A549 (cell line): ENCODE measurements around the gene SEMA7A. TPM values are rescaled to one million over a fixed set of nuclear protein-coding genes. Genes with fewer than 3 reads are reported as not detected.

ENCODE experiments used
- ATAC-seq, 2 experiments: fragments of 200-7000 bp in 1 of 2; fragments of >200 bp in 1 of 2; cut with Nextera tagmentation in 1 of 2; cut with Tn5 transposase in 1 of 2; 3 replicates each; pipeline versions ENCODE4 v1.8.0 to v1.9.1; 2018 to 2020; ENCODE audit warnings: mild to moderate bottlenecking in 1 of 2, moderate library complexity in 1 of 2
- CTCF ChIA-PET: fragments of 300-600 bp; sonication (Branson Sonifier 250); formaldehyde crosslinking; extraction: SDS; loops from one replicate; lab custom pipeline; 2021; ENCODE audit warnings: antibody characterized with exemption, inconsistent platforms; lab: Yijun Ruan, JAX
- POLR2A ChIA-PET: fragments of 350-600 bp; formaldehyde crosslinking; extraction: SDS; loops from one replicate; lab custom pipeline; 2021; ENCODE audit warnings: antibody characterized with exemption, inconsistent platforms; lab: Yijun Ruan, JAX
- DNase-seq, 2 experiments: peaks; one replicate each; pipeline versions ENCODE4 v3.0.0 to v3.0.0-alpha.2; 2011 to 2016; ENCODE audit warnings: low read depth in 1 of 2, low spot score in 1 of 2
- FAIRE-seq: peaks from 2 replicates; lab custom pipeline; 2011; peaks lifted over from hg19 to GRCh38; lab: Jason Lieb, UNC
- H3K27ac ChIP-seq, 2 experiments: fragments of >200 bp; sonication (Bioruptor Twin); formaldehyde crosslinking; 3 replicates each; pipeline ENCODE4 v1.5.1; 2016 to 2017
- H3K4me1 ChIP-seq: fragments of >200 bp; sonication (Bioruptor Twin); formaldehyde crosslinking; 3 replicates; pipeline ENCODE4 v1.6.1; 2016
- H3K4me2 ChIP-seq: fragments of >200 bp; sonication (Bioruptor Twin); formaldehyde crosslinking; 3 replicates; pipeline ENCODE4 v1.6.1; 2016
- H3K4me3 ChIP-seq: fragments of >200 bp; sonication (Bioruptor Twin); formaldehyde crosslinking; 3 replicates; pipeline ENCODE4 v1.5.1; 2016
- H3K9me3 ChIP-seq: fragments of >200 bp; sonication (Bioruptor Twin); formaldehyde crosslinking; 3 replicates; pipeline ENCODE4 v1.6.1; 2016
- BHLHE40 ChIP-seq: IDR thresholded peaks from 2 replicates; pipeline ENCODE4 v1.6.1; 2012; ENCODE audit warnings: low read depth, low read length, inconsistent platforms
- CBX8 ChIP-seq: fragments of 200-600 bp; sonication (generic); IDR thresholded peaks from 2 replicates; pipeline ENCODE4 v1.6.1; 2016
- CEBPB ChIP-seq, 2 experiments: fragments of >200 bp in 1 of 2; sonication (Bioruptor Twin) in 1 of 2; formaldehyde crosslinking in 1 of 2; IDR thresholded peaks; 2 replicates each; pipeline ENCODE4 v1.6.1; 2012 to 2016
- CHD4 ChIP-seq: fragments of 200-600 bp; sonication (generic); IDR thresholded peaks from 2 replicates; pipeline ENCODE4 v1.6.1; 2016; ENCODE audit warnings: antibody characterized with exemption, mild to moderate bottlenecking, borderline replicate concordance
- EHMT2 ChIP-seq: fragments of 200-600 bp; sonication (generic); IDR thresholded peaks from 2 replicates; pipeline ENCODE4 v1.6.1; 2016; ENCODE audit warnings: antibody characterized with exemption, low read depth, mild to moderate bottlenecking, moderate library complexity
- GATA3 ChIP-seq: IDR thresholded peaks from 2 replicates; pipeline ENCODE4 v1.6.1; 2012; ENCODE audit warnings: borderline replicate concordance
- JUN ChIP-seq, 2 experiments: fragments of >200 bp; sonication (Bioruptor Twin); formaldehyde crosslinking; IDR thresholded peaks; 2 replicates in 1 of 2; 3 replicates in 1 of 2; pipeline ENCODE4 v1.6.1; 2016 to 2017
- JUNB ChIP-seq: fragments of >200 bp; sonication (Bioruptor Twin); formaldehyde crosslinking; IDR thresholded peaks from 2 replicates; pipeline ENCODE4 v1.6.1; 2016
- KDM1A ChIP-seq: fragments of 200-600 bp; sonication (generic); IDR thresholded peaks from 2 replicates; pipeline ENCODE4 v1.6.1; 2016; ENCODE audit warnings: low read depth, mild to moderate bottlenecking
- KDM5A ChIP-seq: fragments of 200-600 bp; sonication (generic); IDR thresholded peaks from 2 replicates; pipeline ENCODE4 v1.6.1; 2016; ENCODE audit warnings: antibody characterized with exemption, mild to moderate bottlenecking
- NFE2L2 ChIP-seq: fragments of 150-350 bp; conservative IDR thresholded peaks from 2 replicates; pipeline ENCODE4 v1.6.1; 2014; ENCODE audit warnings: low read length
- NPAS2 ChIP-seq: fragments of 250-450 bp; sonication (Bioruptor Pico); IDR thresholded peaks from 2 replicates; pipeline ENCODE4 v1.8.0; 2022; ENCODE audit warnings: mild to moderate bottlenecking, moderate library complexity, borderline replicate concordance
- PHF8 ChIP-seq: fragments of 200-600 bp; sonication (generic); IDR thresholded peaks from 2 replicates; pipeline ENCODE4 v1.6.1; 2016; ENCODE audit warnings: low read depth, mild to moderate bottlenecking, antibody characterized with exemption, moderate library complexity, borderline replicate concordance
- RAD21 ChIP-seq, 2 experiments: fragments of >200 bp in 1 of 2; sonication (Bioruptor Twin) in 1 of 2; formaldehyde crosslinking in 1 of 2; IDR thresholded peaks in 1 of 2; conservative IDR thresholded peaks in 1 of 2; 2 replicates in 1 of 2; 3 replicates in 1 of 2; pipeline ENCODE4 v1.6.1; 2012 to 2018; ENCODE audit warnings: inconsistent platforms in 1 of 2
- RNF2 ChIP-seq: fragments of 200-600 bp; sonication (generic); IDR thresholded peaks from 2 replicates; pipeline ENCODE4 v1.6.1; 2016; ENCODE audit warnings: low read depth, mild to moderate bottlenecking, antibody characterized with exemption, moderate library complexity, borderline replicate concordance
- SMC3 ChIP-seq: fragments of >200 bp; sonication (Bioruptor Twin); formaldehyde crosslinking; IDR thresholded peaks from 3 replicates; pipeline ENCODE4 v1.6.1; 2018; ENCODE audit warnings: inconsistent platforms
- ZC3H11A ChIP-seq: fragments of 450-650 bp; IDR thresholded peaks from 2 replicates; pipeline ENCODE4 v1.6.1; 2014; ENCODE audit warnings: antibody characterized with exemption, mild to moderate bottlenecking
- ZFP36 ChIP-seq: fragments of 450-650 bp; IDR thresholded peaks from 2 replicates; pipeline ENCODE4 v1.6.1; 2014; ENCODE audit warnings: borderline replicate concordance; ENCODE audit not compliant: partially characterized antibody
- ZSCAN20 ChIP-seq: fragments of 250-450 bp; sonication (Bioruptor Pico); IDR thresholded peaks from 2 replicates; pipeline ENCODE4 v1.8.0; 2022; ENCODE audit warnings: mild to moderate bottlenecking, moderate library complexity
- WGBS: methylation state at CpG from one replicate; pipeline ENCODE4 v1.1.6; 2017; ENCODE audit errors: missing lambda C conversion rate; 5-methylcytosine and 5-hydroxymethylcytosine counted together
- polyA plus RNA-seq, 4 experiments: library from polyadenylated mRNA; depleted of rRNA in 3 of 4; stranded (reverse); fragments of >200 nt; fragmentation: RNase III in 1 of 4; extraction: RNeasy Plus Mini Kit Qiagen cat#74134 plus additional on column Dnase treatment in 1 of 4; gene quantifications; 2 replicates in 3 of 4; 3 replicates in 1 of 4; pipeline ENCODE4 v1.2.3, GENCODE V29; 2011 to 2017
- TF ChIP-seq, protein P1 (sequence below): fragments of >200 bp; sonication (Bioruptor Twin); formaldehyde crosslinking; IDR thresholded peaks from 3 replicates; pipeline ENCODE4 v1.5.1; 2016
- TF ChIP-seq, protein P2 (sequence below): fragments of 250-450 bp; sonication (Bioruptor Pico); IDR thresholded peaks from 2 replicates; pipeline ENCODE4 v1.5.0; 2020; ENCODE audit warnings: low read depth, mild to moderate bottlenecking, moderate library complexity
- TF ChIP-seq, protein P3 (sequence below): fragments of 150-350 bp; IDR thresholded peaks from 2 replicates; pipeline ENCODE4 v1.6.1; 2014; ENCODE audit warnings: low read depth, mild to moderate bottlenecking, low read length

SEMA7A gene
- polyA plus RNA-seq, 2 of the 4 experiments (the other 2 are of a cell fraction) = 0.44 to 1.2 TPM

DNA sequence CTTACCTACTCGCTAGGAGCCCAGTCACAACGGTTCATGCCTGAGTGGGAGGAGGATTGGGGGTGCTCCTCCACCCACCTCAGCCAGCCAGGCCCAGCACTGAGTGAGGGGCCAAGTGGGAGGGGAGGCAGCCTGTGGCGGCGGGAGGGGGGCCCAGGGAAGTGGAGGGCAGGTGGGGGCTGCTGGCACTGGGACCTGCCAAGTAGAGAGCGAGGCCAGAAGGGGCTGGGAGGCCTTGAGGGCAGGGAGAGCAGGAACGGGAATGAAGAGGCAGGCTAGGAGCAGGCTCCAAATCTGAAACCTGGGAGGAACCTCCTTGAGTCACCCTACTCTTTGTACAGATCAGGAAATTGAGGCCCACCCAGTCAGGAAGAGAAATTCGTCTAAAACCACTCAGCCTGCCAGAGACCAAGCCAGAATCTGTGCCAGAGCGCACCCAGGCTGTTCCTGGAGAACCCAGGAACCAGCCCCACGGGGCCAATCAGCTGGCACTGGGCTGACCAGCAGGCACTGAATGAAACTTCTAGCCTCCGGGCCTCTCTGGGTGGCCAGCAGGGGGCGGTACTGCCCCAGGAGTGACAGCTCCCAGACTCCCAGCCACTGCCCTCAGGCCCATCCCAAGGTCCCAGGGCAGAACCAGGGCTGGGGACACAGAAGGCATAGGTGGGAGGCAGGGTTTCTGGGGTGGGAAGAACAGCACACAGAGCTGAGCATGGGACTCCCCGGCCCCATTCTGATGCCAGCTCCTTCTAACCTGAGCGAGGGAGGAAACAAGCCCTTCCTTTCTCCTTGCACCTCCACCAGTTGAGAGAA lies 51.5 kb downstream of the SEMA7A start:
- CTCF ChIA-PET = interaction anchor here (0.6 to 23.0 kb wide), 22 partner anchors 9 to 387 kb away, joined by 3 to 681 read pairs (median 6); partner anchors contain the start of genes SEMA7A and UBL7
- peak; percentile 62 to 87 for DNase-seq
- H3K4me1 ChIP-seq = peaks cover 9% of the 10 kb centered on the region
- ATAC-seq = peak; percentile 86 to 96
- no peak overlapping the region for H3K4me3 ChIP-seq
- no peak for FAIRE-seq
- no peak overlapping the region for H3K4me2 ChIP-seq
- H3K9me3 ChIP-seq = no peaks in the 10 kb centered on the region
- 81% methylated on average over 8 of the region's 13 CpGs for WGBS
- TF ChIP-seq CBX8 (no peak), NFE2L2 (no peak), SMC3 (peak; percentile 84), RAD21 (conservative IDR thresholded peaks at IDR 0.05 in 1 of 2, IDR thresholded peaks at IDR 0.05 in 1 of 2) (peak; percentile 89 to 91)
- TF ChIP-seq, protein P1, sequence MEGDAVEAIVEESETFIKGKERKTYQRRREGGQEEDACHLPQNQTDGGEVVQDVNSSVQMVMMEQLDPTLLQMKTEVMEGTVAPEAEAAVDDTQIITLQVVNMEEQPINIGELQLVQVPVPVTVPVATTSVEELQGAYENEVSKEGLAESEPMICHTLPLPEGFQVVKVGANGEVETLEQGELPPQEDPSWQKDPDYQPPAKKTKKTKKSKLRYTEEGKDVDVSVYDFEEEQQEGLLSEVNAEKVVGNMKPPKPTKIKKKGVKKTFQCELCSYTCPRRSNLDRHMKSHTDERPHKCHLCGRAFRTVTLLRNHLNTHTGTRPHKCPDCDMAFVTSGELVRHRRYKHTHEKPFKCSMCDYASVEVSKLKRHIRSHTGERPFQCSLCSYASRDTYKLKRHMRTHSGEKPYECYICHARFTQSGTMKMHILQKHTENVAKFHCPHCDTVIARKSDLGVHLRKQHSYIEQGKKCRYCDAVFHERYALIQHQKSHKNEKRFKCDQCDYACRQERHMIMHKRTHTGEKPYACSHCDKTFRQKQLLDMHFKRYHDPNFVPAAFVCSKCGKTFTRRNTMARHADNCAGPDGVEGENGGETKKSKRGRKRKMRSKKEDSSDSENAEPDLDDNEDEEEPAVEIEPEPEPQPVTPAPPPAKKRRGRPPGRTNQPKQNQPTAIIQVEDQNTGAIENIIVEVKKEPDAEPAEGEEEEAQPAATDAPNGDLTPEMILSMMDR = peak; percentile 78
- TF ChIP-seq, all 56 proteins: peak for 3
- H3K27ac ChIP-seq = no peak overlapping the region
- POLR2A ChIA-PET = no interaction called here

DNA sequence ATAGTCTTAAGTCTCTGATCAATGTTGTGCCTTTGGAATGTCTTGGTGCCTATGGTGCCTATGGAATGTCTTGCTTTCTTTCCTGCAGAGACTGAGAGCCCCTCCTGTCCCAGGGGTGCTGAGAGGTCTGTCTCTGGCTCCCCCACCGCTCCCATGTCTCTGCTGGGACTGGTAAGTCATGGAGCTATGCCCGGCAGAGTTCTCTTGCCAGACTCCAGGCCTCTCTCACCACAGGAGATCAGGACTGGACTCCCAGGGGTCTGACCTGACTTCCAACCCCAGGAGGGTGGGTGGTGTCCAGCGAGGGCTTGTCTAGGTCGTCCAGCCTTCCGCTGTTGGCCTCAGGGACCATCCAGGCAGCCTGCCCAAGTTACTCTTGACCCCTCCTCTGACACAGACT lies 52.3 kb downstream of the SEMA7A start:
- DNase-seq (no peak), FAIRE-seq (no peak), ATAC-seq (no peak)
- ChIA-PET POLR2A (no interaction called here), CTCF (interaction anchor here (1.2 to 23.0 kb wide), 9 partner anchors 10 to 164 kb away, joined by 3 to 681 read pairs (median 7); partner anchors contain the start of genes SEMA7A and UBL7)
- no peak overlapping the region for H3K27ac ChIP-seq
- peaks cover 9% of the 10 kb centered on the region for H3K4me1 ChIP-seq
- 90% methylated on average over 3 of the region's 5 CpGs for WGBS
- no peak overlapping the region for H3K4me3 ChIP-seq
- no peak overlapping the region for H3K4me2 ChIP-seq
- H3K9me3 ChIP-seq = no peaks in the 10 kb centered on the region
- TF ChIP-seq KDM1A (no peak), RNF2 (no peak), SMC3 (no peak), CBX8 (no peak), ZSCAN20 (CRISPR knock-in tag) (no peak), CHD4 (no peak), ZFP36 (no peak), PHF8 (no peak), JUN (IDR thresholded peaks at IDR 0.05) (no peak), BHLHE40 (no peak), KDM5A (no peak), CEBPB (IDR thresholded peaks at IDR 0.05) (no peak), NPAS2 (CRISPR knock-in tag) (no peak), ZC3H11A (no peak), JUNB (no peak), EHMT2 (no peak), GATA3 (no peak)
- TF ChIP-seq, protein P2, sequence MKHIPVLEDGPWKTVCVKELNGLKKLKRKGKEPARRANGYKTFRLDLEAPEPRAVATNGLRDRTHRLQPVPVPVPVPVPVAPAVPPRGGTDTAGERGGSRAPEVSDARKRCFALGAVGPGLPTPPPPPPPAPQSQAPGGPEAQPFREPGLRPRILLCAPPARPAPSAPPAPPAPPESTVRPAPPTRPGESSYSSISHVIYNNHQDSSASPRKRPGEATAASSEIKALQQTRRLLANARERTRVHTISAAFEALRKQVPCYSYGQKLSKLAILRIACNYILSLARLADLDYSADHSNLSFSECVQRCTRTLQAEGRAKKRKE (CRISPR knock-in tag) = no peak
- TF ChIP-seq, protein P3, sequence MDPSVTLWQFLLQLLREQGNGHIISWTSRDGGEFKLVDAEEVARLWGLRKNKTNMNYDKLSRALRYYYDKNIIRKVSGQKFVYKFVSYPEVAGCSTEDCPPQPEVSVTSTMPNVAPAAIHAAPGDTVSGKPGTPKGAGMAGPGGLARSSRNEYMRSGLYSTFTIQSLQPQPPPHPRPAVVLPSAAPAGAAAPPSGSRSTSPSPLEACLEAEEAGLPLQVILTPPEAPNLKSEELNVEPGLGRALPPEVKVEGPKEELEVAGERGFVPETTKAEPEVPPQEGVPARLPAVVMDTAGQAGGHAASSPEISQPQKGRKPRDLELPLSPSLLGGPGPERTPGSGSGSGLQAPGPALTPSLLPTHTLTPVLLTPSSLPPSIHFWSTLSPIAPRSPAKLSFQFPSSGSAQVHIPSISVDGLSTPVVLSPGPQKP = no peak
